ENCODE measurements around the gene SLC13A5.

Gene SLC13A5

DNA sequence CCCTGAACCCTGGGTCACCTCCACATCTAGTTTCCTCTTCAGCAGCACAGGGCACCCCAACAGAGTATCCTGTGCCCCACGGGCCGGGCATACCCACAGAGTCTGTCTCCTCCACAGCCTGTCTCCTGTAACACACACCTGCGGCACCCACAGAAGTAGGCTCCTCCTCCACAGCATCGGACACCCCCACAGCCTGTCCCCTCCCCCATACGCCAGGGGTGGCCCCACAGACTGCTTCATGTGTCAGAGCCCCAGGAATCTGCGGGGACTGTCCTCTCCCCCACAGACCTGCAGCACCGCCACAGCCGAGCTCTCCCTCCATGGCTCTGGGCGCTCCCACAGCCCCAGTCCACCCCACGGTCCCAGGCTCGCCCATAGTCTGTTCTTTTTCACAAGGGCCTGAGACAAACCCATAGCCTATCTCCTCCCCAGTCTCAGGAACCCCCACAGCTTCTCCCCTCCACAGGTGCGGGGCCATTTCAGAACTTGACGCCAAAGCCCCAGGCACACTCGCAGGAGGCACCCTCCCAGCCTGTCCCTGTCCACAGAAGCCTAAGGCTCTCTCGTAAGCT is 74.1 kb downstream of the SLC13A5 start:
- no peak for DNase-seq (ENCODE audit: low read depth, low spot score)

DNA sequence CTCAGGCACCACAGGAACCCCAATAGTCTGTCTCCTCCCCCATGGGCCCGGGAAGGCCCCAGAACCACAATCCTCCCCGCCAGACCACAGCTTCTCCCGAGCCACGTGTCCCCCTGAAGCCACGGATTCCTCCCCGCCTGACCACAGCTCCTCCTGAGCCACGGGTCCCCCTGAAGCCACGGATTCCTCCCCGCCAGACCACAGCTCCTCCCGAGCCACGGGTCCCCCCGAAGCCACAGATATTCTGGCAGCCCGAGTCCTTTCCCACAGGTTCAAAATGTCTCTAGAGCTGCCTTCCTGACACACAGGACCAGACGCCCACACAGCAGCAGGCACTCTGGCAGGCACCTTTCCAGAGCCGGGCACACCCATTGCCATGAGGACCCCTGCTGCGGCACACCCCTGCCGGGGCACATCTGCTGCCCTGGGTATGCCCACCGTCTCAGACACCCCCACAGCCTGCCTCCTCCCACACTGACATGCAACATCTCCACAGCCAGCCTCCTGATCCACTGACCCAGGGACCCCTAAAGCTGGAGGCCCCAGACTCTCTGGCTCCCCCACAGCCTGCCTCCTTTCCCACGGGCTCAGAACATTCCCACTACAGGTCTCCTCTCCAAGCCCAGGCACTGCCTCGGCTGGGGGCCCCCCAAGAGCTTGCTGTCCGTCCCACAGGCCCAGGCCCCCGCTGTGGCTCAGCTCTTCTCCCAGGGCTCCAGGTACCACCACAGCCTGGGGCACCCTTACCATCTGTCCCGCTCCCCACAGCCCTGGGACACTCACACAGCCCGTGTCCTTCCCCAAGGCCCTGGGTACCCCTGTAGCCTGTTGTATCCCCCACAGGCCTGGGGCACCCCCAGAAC is 74.9 kb downstream of the SLC13A5 start:
- no peak for DNase-seq (ENCODE audit: low read depth, low spot score)

DNA sequence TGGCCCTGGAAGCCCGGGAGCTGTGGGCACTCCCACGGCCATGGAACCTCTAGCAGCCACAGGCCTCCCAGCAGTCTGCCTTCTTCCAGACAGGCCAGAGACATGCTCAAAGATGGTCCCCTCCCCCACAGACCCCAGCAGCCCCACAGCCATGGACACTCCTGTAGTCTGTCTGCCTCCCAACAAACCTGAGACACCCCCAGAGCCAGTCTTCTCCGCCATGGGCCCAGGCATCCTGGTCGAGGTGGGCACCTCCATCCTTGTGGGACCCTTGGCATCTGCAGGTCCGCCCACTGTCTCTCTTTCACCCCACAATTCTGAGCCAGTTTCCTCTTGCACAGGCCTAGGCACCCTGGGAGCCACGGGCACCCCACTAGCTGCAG is 75.7 kb downstream of the SLC13A5 start:
- no peak for DNase-seq (ENCODE audit: low read depth, low spot score)

DNA sequence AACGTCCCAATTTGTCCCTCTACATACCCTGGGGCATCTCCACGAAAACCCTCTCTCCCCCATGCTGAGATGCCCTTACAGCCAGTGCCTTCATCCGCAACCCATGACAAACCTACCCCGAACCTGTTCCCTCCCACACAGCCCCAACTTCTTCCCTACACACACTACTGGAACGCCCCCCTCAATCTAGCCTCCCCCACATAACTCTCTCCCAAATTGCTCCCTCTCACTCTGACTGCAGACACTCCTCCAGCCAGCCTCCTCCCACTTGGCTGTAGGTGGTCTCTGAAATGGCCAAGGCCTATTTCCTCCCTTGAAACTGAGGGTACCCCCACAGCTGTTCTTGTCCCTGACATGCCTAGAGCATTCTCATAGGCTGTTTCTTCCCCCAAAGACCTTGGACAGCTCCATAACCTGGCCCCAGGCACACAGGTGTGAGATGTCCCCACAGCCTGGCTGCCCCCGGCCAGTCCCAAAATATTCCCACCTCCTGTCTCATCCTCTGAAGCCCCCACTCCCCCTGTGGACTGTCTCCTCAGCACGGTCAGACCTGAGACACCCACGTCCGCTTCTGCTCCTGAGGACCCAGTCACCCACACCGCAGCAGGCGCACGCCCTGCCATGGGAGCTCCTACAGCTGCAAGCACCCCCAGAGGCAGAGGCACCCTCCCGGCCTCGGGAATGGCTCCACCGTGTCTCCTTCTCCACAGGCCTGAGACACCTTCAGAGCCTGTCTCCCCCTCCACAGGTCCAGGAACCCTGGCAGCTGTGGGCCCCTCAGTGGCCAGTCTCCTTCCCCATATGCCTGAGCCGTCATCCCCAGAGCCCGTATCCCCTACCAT is 76.3 kb downstream of the SLC13A5 start:
- no peak for DNase-seq (ENCODE audit: low read depth, low spot score)

DNA sequence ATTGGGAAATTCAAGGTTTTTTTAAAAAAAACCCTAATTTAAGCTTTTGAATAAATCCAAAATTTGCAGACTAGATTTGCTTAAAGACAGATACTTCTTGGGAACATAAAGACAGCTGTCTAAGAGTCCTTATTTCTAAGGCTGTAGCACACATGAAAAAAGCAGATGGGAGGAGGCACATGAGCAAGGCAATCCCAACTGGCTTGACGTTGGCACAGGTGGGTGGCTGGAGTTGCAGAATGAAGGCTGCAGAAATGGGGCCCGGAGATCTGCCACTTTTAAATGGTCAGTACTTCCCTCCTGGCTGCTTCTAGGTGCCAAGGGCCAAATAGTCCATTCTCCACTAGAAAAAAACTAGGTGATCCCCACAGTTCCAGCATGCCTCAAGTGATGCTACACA is 77.1 kb downstream of the SLC13A5 start:
- no peak for DNase-seq (ENCODE audit: low read depth, low spot score)
